DMS 273 treated with DMSO at 0.1 percent for 48 hours (cell line): ENCODE results near the gene GALNT6.
"Not testable (repeated sequence)": the region's sequence is repeated elsewhere in the genome, so short reads cannot be mapped to it uniquely, and the experiment has no call there.

ENCODE experiments used
- DNase-seq: peaks from one replicate; lab custom pipeline; 2025; lab: John Stamatoyannopoulos, UW

Gene GALNT6

GRCh38 chr12:51321882-51322281, 69.3 kb downstream of the GALNT6 start:
- DNase-seq, result no peak

DNA sequence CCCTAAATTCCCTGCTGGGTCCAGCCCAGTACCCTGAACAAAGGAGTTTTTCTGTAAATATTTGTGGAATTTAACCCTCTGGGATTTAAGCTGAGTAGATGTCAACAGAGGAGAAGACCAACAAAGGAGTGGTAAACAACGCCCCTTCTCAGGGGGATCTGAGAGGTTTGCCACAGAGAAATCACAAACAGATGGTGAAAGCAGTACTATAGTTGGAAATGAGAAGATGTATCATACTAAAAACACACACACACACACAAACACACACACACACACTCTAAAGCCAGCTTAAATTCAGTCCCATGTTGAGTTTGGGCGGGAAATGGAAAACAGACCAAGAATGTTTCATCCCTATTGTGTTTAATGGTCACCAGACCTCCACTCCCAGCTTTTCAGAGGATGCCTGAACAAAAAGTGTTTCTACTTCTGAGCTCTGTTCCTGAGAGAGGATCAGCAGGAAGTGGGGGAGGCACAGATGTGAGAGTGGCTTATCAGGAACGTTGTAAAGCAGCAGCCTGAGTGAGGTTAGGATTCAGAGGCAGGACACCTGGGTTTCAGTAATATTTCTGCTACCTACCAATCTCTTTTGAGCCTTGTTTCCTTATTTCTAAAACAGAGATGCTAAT, 70.4 kb downstream of the GALNT6 start:
- DNase-seq, result no peak

DNA sequence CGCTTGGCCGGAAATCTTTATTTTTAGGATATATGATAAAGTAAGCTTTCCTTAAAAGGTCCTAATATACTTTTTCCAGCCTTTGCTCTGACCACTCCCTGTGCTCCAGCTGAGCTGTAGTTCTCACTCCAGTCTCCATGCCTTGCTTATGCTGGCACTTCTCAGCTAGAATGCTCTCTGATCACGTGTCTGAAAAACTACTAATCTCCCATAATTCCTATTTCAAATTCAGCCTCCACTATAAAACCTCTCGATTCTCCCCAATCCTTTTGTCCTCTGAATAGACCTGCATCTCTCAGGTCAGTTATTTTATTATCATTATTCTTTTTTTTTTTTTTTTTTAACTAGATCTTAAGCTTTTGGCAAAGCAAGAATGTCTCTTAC, 70.9 kb downstream of the GALNT6 start:
- no peak for DNase-seq

- no peak for DNase-seq
Observed at GRCh38 chr12:51318846-51319599, 72.2 kb downstream of the GALNT6 start.

DNA sequence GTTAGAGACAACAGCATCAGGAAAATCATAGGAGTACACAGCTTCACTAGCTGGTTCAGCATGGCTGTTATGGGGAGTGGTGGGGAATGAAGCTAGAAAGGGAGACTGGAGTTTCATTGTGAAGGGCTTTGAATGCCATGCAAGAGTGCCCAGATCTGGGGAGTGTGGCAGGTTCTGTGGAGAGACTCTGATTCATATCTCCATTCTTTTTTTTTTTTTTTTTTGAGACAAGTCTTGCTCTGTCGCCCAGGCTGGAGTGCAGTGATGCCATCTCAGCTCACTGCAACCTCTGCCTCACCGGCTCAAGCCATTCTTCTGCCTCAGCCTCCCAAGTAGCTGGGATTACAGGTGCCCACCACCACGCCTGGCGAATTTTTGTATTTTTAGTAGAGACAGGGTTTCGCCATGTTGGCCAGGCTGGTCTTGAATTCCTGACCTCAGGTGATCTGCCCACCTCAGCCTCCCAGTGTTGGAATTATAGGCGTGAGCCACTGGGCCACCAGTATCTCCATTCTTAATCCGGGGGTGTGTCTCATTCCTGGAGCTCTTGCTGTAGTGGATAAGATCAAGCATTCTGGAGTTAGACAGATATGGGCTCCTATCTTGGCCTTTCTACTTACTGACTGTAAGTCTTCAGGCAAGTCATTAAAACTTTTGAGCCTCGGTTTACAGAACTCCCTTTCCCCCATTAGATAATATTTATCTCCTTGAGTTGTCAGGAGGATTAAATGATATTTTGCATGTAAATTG, 73.0 kb downstream of the GALNT6 start:
- not testable (repeated sequence) for DNase-seq

DNA sequence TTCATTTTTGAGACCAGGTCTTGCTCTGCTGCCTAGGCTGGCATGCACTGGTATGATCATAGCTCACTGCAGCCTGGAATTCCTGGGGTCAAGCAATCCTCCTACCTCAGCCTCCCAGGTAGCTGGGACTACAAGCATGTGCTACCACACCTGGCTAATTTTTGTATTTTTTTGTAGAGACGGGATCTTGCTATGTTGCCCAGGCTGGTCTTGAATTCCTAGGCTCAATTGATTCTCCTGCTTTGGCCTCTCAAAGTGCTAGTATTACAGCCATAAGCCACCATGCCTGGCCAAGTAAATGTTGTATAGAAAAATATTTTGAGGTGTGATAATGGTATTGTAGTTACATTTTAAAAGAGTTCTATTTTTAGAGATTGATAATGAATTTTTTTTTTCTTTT, 79.8 kb downstream of the GALNT6 start:
- DNase-seq, result no peak

- no peak for DNase-seq
Observed at GRCh38 chr12:51307655-51308593, 83.3 kb downstream of the GALNT6 start.

- DNase-seq, result no peak
Observed at GRCh38 chr12:51306507-51306906, 84.7 kb downstream of the GALNT6 start.
